ENCODE data around the gene MRPS33. TPM values are rescaled to one million over a fixed set of nuclear protein-coding genes. Genes with fewer than 3 reads are reported as not detected.
A peak's percentile ranks its signal among the peaks of the same experiment; 100 is the strongest.

MRPS33 gene
- total and polyA plus RNA-seq, 2 donors (not counting 3 experiments of a cell fraction or from before 2014, with no cell fraction given): 13.5 to 34.1 TPM

DNA sequence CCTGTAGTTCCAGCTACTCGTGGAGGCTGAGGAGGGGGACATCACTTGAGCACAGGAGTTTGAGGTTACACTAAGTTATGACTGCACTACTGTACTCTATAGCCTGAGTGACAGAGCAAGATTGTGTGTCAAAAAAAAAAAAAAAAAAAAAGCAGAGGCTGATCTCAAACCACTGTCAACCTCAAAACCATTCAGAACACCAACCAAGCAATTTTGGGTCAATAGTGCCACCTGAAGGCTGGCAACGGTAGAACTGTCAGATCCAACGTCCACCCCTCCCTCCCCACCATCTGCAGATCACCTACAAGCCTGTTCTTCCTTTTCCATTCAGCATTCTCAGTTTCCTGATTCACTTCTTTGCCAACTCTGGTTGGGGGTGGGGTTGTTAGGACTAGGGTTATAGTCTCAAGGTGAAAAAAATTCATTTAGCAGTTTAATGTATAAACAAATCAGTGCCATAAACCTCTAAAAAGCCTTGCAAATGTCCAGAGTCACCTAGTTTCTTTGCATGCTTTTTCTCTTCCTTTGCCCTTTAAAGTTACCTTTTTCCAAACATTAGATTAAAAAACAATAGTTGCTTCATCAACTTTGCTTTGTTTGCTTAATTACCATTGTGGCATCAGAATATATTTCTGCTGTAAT, 2.6 kb downstream of the MRPS33 start:
- Histone ChIP-seq H3K27me3 (ENCODE audit: control insufficient read depth in 2 of 2, insufficient read depth in 2 of 2, low read length in 2 of 2) (peaks cover 0 to 2% of the 10 kb centered on the region in 2 experiments), H2AFZ (ENCODE audit: low read depth, low read length) (no peak overlapping the region), H3K9ac (replicated peaks; ENCODE audit: extremely low read depth, insufficient read depth, low read length) (no peak overlapping the region), H3K36me3 (ENCODE audit: control insufficient read depth in 2 of 2, extremely low read depth in 1 of 2, insufficient read depth in 2 of 2, low read length in 2 of 2) (peaks cover 0 to 2% of the 10 kb centered on the region in 2 experiments), H3K9me1 (replicated peaks; ENCODE audit: control insufficient read depth, extremely low read depth, insufficient read depth, low read length) (no peaks in the 10 kb centered on the region), H3K79me2 (ENCODE audit: control insufficient read depth, insufficient read depth, low read length) (no peaks in the 10 kb centered on the region), H3K4me1 (ENCODE audit: control insufficient read depth, extremely low read depth, insufficient read depth, low read length) (peaks cover 6% of the 10 kb centered on the region), H3K9me3 (replicated peaks; ENCODE audit: control insufficient read depth, insufficient read depth, low read length) (no peaks in the 10 kb centered on the region), H3K27ac (ENCODE audit: insufficient read depth, low read depth, low read length) (no peak overlapping the region), H3K4me2 (ENCODE audit: insufficient read depth, low read length) (no peak overlapping the region), H3K4me3 (replicated peaks in 1 of 3; ENCODE audit: insufficient read depth in 1 of 3, low read depth in 1 of 3, low read length in 3 of 3) (no peak overlapping the region), H4K20me1 (replicated peaks; ENCODE audit: control insufficient read depth, extremely low read depth, insufficient read depth, low read length) (no peaks in the 10 kb centered on the region)
- TF ChIP-seq, protein P1, sequence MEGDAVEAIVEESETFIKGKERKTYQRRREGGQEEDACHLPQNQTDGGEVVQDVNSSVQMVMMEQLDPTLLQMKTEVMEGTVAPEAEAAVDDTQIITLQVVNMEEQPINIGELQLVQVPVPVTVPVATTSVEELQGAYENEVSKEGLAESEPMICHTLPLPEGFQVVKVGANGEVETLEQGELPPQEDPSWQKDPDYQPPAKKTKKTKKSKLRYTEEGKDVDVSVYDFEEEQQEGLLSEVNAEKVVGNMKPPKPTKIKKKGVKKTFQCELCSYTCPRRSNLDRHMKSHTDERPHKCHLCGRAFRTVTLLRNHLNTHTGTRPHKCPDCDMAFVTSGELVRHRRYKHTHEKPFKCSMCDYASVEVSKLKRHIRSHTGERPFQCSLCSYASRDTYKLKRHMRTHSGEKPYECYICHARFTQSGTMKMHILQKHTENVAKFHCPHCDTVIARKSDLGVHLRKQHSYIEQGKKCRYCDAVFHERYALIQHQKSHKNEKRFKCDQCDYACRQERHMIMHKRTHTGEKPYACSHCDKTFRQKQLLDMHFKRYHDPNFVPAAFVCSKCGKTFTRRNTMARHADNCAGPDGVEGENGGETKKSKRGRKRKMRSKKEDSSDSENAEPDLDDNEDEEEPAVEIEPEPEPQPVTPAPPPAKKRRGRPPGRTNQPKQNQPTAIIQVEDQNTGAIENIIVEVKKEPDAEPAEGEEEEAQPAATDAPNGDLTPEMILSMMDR (IDR thresholded peaks at IDR 0.05; ENCODE audit: extremely low read depth in 1 of 2, insufficient read depth in 1 of 2, low read depth in 1 of 2, low read length in 2 of 2): peak; percentile 48 to 70
- TF ChIP-seq GATA2 (IDR thresholded peaks at IDR 0.05; ENCODE audit: insufficient read depth, insufficient read length, low read depth, low read length) (no peak), EZH2 (IDR thresholded peaks at IDR 0.05; ENCODE audit: borderline replicate concordance, low read depth, low read length, severe bottlenecking) (no peak)
- intact Hi-C loops (cut with micrococcal nuclease) (loop anchor here (1.0 to 10.0 kb wide), 5 partner anchors 201 to 837 kb away; no protein-coding TSS in a partner anchor), dilution Hi-C loops (cut with MboI; ENCODE audit: extremely low pct_ligation_motif_present, low sequenced_read_pairs) (no loop called here)
- no TSS peak for BruUV-seq (replicated peaks)
- CTCF ChIA-PET: interaction anchor here (0.8 to 4.4 kb wide), 9 partner anchors 88 to 521 kb away, joined by 3 to 81 read pairs (median 6); no protein-coding TSS in a partner anchor
- POLR2A ChIA-PET: no interaction called here
- FAIRE-seq (peak; percentile 76), DNase-seq (ENCODE audit: low read depth, low spot score) (peak; percentile 73)

DNA sequence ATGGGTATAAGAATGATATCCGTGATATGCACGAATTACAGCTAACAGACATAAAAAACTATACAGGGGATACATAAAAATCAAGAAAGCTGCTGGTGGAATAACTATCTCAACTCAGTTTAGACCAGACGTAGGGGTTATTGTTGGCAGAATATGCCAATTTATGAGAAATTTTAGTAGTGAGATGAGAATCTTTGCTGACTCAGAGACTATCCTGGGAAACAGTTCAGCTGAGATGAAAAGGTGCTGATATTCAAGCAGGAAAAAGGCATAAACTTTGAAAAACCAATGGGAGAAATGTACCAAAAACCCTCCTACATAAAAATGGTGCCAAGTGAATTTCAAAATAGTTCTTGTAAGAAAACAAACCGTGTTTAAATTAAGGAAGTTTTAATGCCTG, 3.3 kb downstream of the MRPS33 start:
- no peaks in the 10 kb centered on the region for H3K79me2 ChIP-seq (ENCODE audit: control insufficient read depth, insufficient read depth, low read length)
- H3K9me3 ChIP-seq (replicated peaks; ENCODE audit: control insufficient read depth, insufficient read depth, low read length): no peaks in the 10 kb centered on the region
- no peak overlapping the region for H2AFZ ChIP-seq (ENCODE audit: low read depth, low read length)
- dilution Hi-C loops (cut with MboI; ENCODE audit: extremely low pct_ligation_motif_present, low sequenced_read_pairs) (no loop called here), intact Hi-C loops (cut with micrococcal nuclease) (loop anchor here (5.0 to 10.0 kb wide), 2 partner anchors 359 to 667 kb away; no protein-coding TSS in a partner anchor)
- ChIA-PET CTCF (interaction anchor here (0.8 to 4.4 kb wide), 7 partner anchors 88 to 522 kb away, joined by 4 to 81 read pairs (median 11); no protein-coding TSS in a partner anchor), POLR2A (no interaction called here)
- TF ChIP-seq JUN (IDR thresholded peaks at IDR 0.05; ENCODE audit: borderline replicate concordance, insufficient read depth, insufficient read length, low read depth) (no peak), GATA2 (IDR thresholded peaks at IDR 0.05; ENCODE audit: insufficient read depth, insufficient read length, low read depth, low read length) (no peak), MYC (IDR thresholded peaks at IDR 0.05; ENCODE audit: low read depth, low read length) (no peak), FOS (IDR thresholded peaks at IDR 0.05; ENCODE audit: borderline replicate concordance, insufficient read depth, low read length) (no peak), POLR2A (IDR thresholded peaks at IDR 0.05; ENCODE audit: low read depth, low read length) (no peak)
- TF ChIP-seq, protein P2, sequence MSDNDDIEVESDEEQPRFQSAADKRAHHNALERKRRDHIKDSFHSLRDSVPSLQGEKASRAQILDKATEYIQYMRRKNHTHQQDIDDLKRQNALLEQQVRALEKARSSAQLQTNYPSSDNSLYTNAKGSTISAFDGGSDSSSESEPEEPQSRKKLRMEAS (IDR thresholded peaks at IDR 0.05; ENCODE audit: insufficient read depth, insufficient read length): no peak
- FAIRE-seq (no peak), DNase-seq (ENCODE audit: low read depth, low spot score) (no peak)
- H3K27ac ChIP-seq (ENCODE audit: insufficient read depth, low read depth, low read length): no peak overlapping the region
- H3K4me2 ChIP-seq (ENCODE audit: insufficient read depth, low read length): no peak overlapping the region
- H3K27me3 ChIP-seq (ENCODE audit: control insufficient read depth in 2 of 2, insufficient read depth in 2 of 2, low read length in 2 of 2): peaks cover 0 to 2% of the 10 kb centered on the region in 2 experiments
- no TSS peak for BruUV-seq (replicated peaks)
- H3K4me1 ChIP-seq (ENCODE audit: control insufficient read depth, extremely low read depth, insufficient read depth, low read length): peaks cover 6% of the 10 kb centered on the region
- no peak overlapping the region for H3K4me3 ChIP-seq (replicated peaks in 1 of 3; ENCODE audit: insufficient read depth in 1 of 3, low read depth in 1 of 3, low read length in 3 of 3)
- no peaks in the 10 kb centered on the region for H3K9me1 ChIP-seq (replicated peaks; ENCODE audit: control insufficient read depth, extremely low read depth, insufficient read depth, low read length)
- H4K20me1 ChIP-seq (replicated peaks; ENCODE audit: control insufficient read depth, extremely low read depth, insufficient read depth, low read length): no peaks in the 10 kb centered on the region
- no peak overlapping the region for H3K9ac ChIP-seq (replicated peaks; ENCODE audit: extremely low read depth, insufficient read depth, low read length)
- peaks cover 0 to 2% of the 10 kb centered on the region in 2 experiments for H3K36me3 ChIP-seq (ENCODE audit: control insufficient read depth in 2 of 2, extremely low read depth in 1 of 2, insufficient read depth in 2 of 2, low read length in 2 of 2)

Measured in endothelial cell of umbilical vein (primary cell).